Esophagus muscularis mucosa (tissue), 4 donors: ENCODE measurements around the gene ITGB5.

Source experiments
- CTCF ChIP-seq, 3 experiments: fragments of 200-600 bp in 2 of 3; fragments of 450-650 bp in 1 of 3; sonication (generic) in 2 of 3; IDR thresholded peaks; one replicate each; pipeline ENCODE4 v1.5.1; 2017 to 2019; ENCODE audit warnings: antibody characterized with exemption in 3 of 3, mild to moderate bottlenecking in 2 of 3, moderate library complexity in 1 of 3
- EP300 ChIP-seq: sonication (generic); formaldehyde crosslinking; IDR thresholded peaks from one replicate; pipeline ENCODE4 v1.6.1; 2017; ENCODE audit warnings: antibody characterized with exemption
- POLR2A ChIP-seq: fragments of 450-650 bp; IDR thresholded peaks from one replicate; pipeline ENCODE4 v1.6.1; 2017; ENCODE audit warnings: antibody characterized with exemption, moderate library complexity, mild to moderate bottlenecking, low read depth

- TF ChIP-seq CTCF (IDR thresholded peaks at IDR 0.05) (no peak), EP300 (no peak), POLR2A (no peak)
These were observed 35.3 kb downstream of the ITGB5 start for GRCh38 chr3:124851905-124852304.
